ENCODE data around the gene PHF23.

PHF23 gene

DNA sequence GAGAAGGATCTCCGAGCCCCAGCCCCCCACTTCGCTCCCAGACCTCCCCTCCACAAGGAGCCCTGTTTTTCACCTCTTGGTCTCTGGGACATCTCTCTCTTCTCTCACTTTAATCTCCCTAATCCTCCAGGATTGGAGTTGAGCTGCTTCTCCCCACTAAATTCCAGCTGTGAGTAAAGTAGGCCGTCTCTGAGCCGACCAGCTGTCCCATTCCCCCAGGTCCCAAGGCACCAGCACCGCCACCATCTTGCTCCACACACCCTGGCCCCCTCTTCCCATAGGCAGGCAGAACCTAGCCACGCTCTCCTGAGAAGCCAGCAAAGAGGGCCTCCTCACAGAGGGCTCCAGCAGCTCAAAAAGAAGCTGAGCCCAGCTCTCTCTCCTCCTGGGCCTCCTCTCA, 20.5 kb downstream of the PHF23 start:
- no peak for TF ChIP-seq CTCF (IDR thresholded peaks at IDR 0.05; ENCODE audit: control extremely low read depth, extremely low read depth, low read depth, missing control alignments)
- ChIA-PET CTCF (interaction anchor here (1.1 to 1.2 kb wide), 2 partner anchors 19 to 78 kb away, joined by 3 to 6 read pairs; no protein-coding TSS in a partner anchor), POLR2A (interaction anchor here (0.6 to 1.7 kb wide), 2 partner anchors 18 to 1993 kb away, joined by 5 to 6 read pairs; no protein-coding TSS in a partner anchor)
- no peak for DNase-seq (ENCODE audit: extremely low spot score)

GRCh38 chr17:7218166-7218565, 21.1 kb downstream of the PHF23 start:
- DNase-seq (ENCODE audit: extremely low spot score) = no peak
- TF ChIP-seq CTCF (IDR thresholded peaks at IDR 0.05; ENCODE audit: control extremely low read depth, extremely low read depth, low read depth, missing control alignments) = no peak
- POLR2A ChIA-PET = no interaction called here
- CTCF ChIA-PET = interaction anchor here (1.2 kb wide), 1 partner anchor 78 kb away, joined by 6 read pairs; no protein-coding TSS in a partner anchor

GRCh38 chr17:7217113-7217987, 21.9 kb downstream of the PHF23 start:
- no peak for DNase-seq (ENCODE audit: extremely low spot score)
- CTCF ChIA-PET = interaction anchor here (1.2 kb wide), 1 partner anchor 79 kb away, joined by 6 read pairs; no protein-coding TSS in a partner anchor
- TF ChIP-seq CTCF (IDR thresholded peaks at IDR 0.05; ENCODE audit: control extremely low read depth, extremely low read depth, low read depth, missing control alignments) = no peak
- POLR2A ChIA-PET = no interaction called here

- no peak for TF ChIP-seq CTCF (IDR thresholded peaks at IDR 0.05; ENCODE audit: control extremely low read depth, extremely low read depth, low read depth, missing control alignments)
- POLR2A ChIA-PET = no interaction called here
- CTCF ChIA-PET = no interaction called here
- DNase-seq (ENCODE audit: extremely low spot score) = no peak
Measured at GRCh38 chr17:7216242-7217112, 22.8 kb downstream of the PHF23 start.

- DNase-seq (ENCODE audit: extremely low spot score) = no peak
- no peak for TF ChIP-seq CTCF (IDR thresholded peaks at IDR 0.05; ENCODE audit: control extremely low read depth, extremely low read depth, low read depth, missing control alignments)
- ChIA-PET CTCF (no interaction called here), POLR2A (interaction anchor here (0.6 kb wide), 1 partner anchor 1224 kb away, joined by 5 read pairs; no protein-coding TSS in a partner anchor)
Measured at GRCh38 chr17:7215652-7216180, 23.5 kb downstream of the PHF23 start.

- DNase-seq (ENCODE audit: extremely low spot score) = no peak
- ChIA-PET CTCF (interaction anchor here (1.0 kb wide), 1 partner anchor 82 kb away, joined by 3 read pairs; no protein-coding TSS in a partner anchor), POLR2A (interaction anchor here (0.6 to 1.6 kb wide), 3 partner anchors 169 to 1224 kb away, joined by 3 to 5 read pairs (median 3); no protein-coding TSS in a partner anchor)
- no peak for TF ChIP-seq CTCF (IDR thresholded peaks at IDR 0.05; ENCODE audit: control extremely low read depth, extremely low read depth, low read depth, missing control alignments)
Measured at GRCh38 chr17:7215136-7215638, 24.1 kb downstream of the PHF23 start.
